ENCODE data around the gene SLC12A8.

GRCh38 chr3:125118600-125118999, 93.9 kb downstream of the SLC12A8 start:
- TF ChIP-seq GATA3 (IDR thresholded peaks at IDR 0.05; ENCODE audit: low read depth, low read length) (no peak), GATA2 (IDR thresholded peaks at IDR 0.05; ENCODE audit: low read depth, low read length) (no peak)
